Liver (tissue), 9 donors: Measurements from ENCODE around the gene RNF217. TPM values are rescaled to one million over a fixed set of nuclear protein-coding genes. Genes with fewer than 3 reads are reported as not detected.

Experiments
- DNase-seq: peaks from one replicate; pipeline ENCODE4 v3.0.0-alpha.2; 2017; ENCODE audit warnings: low spot score
- H3K27ac ChIP-seq, 2 donors: one replicate each; pipeline ENCODE4 v1.7.0; 2013; ENCODE audit warnings: inconsistent platforms in 2 of 2, low read length in 2 of 2, control low read depth in 1 of 2, low read depth in 1 of 2, mild to moderate bottlenecking in 1 of 2
- H3K27me3 ChIP-seq, 4 donors: one replicate each; pipeline versions ENCODE4 v1.6.1 to v1.7.0; 2013; ENCODE audit warnings: low read length in 3 of 4, inconsistent platforms in 1 of 4, mild to moderate bottlenecking in 1 of 4, moderate library complexity in 1 of 4; ENCODE audit not compliant: control insufficient read depth in 4 of 4, insufficient read depth in 4 of 4
- H3K36me3 ChIP-seq, 4 donors: one replicate each; pipeline versions ENCODE4 v1.6.1 to v1.7.0; 2013; ENCODE audit warnings: low read length in 3 of 4, mild to moderate bottlenecking in 3 of 4, low read depth in 1 of 4, moderate library complexity in 1 of 4; ENCODE audit not compliant: control insufficient read depth in 4 of 4, insufficient read depth in 3 of 4
- H3K4me1 ChIP-seq, 4 donors: one replicate each; pipeline versions ENCODE4 v1.6.1 to v1.7.0; 2013; ENCODE audit warnings: low read length in 3 of 4, mild to moderate bottlenecking in 3 of 4, moderate library complexity in 1 of 4; ENCODE audit not compliant: control insufficient read depth in 4 of 4, insufficient read depth in 4 of 4
- H3K4me3 ChIP-seq, 3 donors: one replicate each; pipeline versions ENCODE4 v1.6.1 to v1.7.0; 2013; ENCODE audit warnings: low read length in 3 of 3, control low read depth in 1 of 3, low read depth in 1 of 3, mild to moderate bottlenecking in 1 of 3
- H3K9ac ChIP-seq, 2 donors: one replicate each; pipeline ENCODE4 v1.7.0; 2013; ENCODE audit warnings: low read length in 2 of 2, mild to moderate bottlenecking in 2 of 2, moderate library complexity in 2 of 2, control low read depth in 1 of 2, low read depth in 1 of 2
- H3K9me3 ChIP-seq, 4 donors: one replicate each; pipeline versions ENCODE4 v1.6.1 to v1.7.0; 2013; ENCODE audit warnings: low read length in 3 of 4; ENCODE audit not compliant: control insufficient read depth in 4 of 4
- CTCF ChIP-seq: fragments of 150-350 bp; IDR thresholded peaks from 2 replicates; pipeline ENCODE4 v1.5.1; 2017; ENCODE audit warnings: improper control_type of control experiment, low read depth, low read length; ENCODE audit not compliant: missing input control
- EGR1 ChIP-seq, 2 donors: IDR thresholded peaks; 2 replicates each; pipeline ENCODE4 v1.6.1; 2016 to 2018; ENCODE audit warnings: antibody characterized with exemption in 2 of 2, low read depth in 2 of 2
- FOXA1 ChIP-seq: IDR thresholded peaks from 2 replicates; pipeline ENCODE4 v1.6.1; 2016; ENCODE audit warnings: antibody characterized with exemption
- FOXA2 ChIP-seq: IDR thresholded peaks from 2 replicates; pipeline ENCODE4 v1.6.1; 2016; ENCODE audit warnings: antibody characterized with exemption
- GABPA ChIP-seq, 2 donors: IDR thresholded peaks in 1 of 2; conservative IDR thresholded peaks in 1 of 2; 2 replicates each; pipeline ENCODE4 v1.6.1; 2016; ENCODE audit warnings: antibody characterized with exemption in 2 of 2, mild to moderate bottlenecking in 1 of 2, moderate library complexity in 1 of 2
- HNF4G ChIP-seq: IDR thresholded peaks from 2 replicates; pipeline ENCODE4 v1.6.1; 2016; ENCODE audit warnings: antibody characterized with exemption
- JUND ChIP-seq, 2 donors: IDR thresholded peaks; 2 replicates each; pipeline ENCODE4 v1.6.1; 2016; ENCODE audit warnings: antibody characterized with exemption in 2 of 2
- MAX ChIP-seq: IDR thresholded peaks from 2 replicates; pipeline ENCODE4 v1.6.1; 2016; ENCODE audit warnings: antibody characterized with exemption
- NR2F2 ChIP-seq: IDR thresholded peaks from 2 replicates; pipeline ENCODE4 v1.6.1; 2016; ENCODE audit warnings: antibody characterized with exemption
- RAD21 ChIP-seq, 2 donors: IDR thresholded peaks; 2 replicates each; pipeline ENCODE4 v1.6.1; 2016; ENCODE audit warnings: antibody characterized with exemption in 2 of 2, mild to moderate bottlenecking in 2 of 2
- REST ChIP-seq: IDR thresholded peaks from 2 replicates; pipeline ENCODE4 v1.6.1; 2016; ENCODE audit warnings: antibody characterized with exemption, mild to moderate bottlenecking
- RXRA ChIP-seq, 2 donors: IDR thresholded peaks; 2 replicates each; pipeline ENCODE4 v1.6.1; 2017 to 2018; ENCODE audit warnings: antibody characterized with exemption in 2 of 2, mild to moderate bottlenecking in 1 of 2
- SP1 ChIP-seq: IDR thresholded peaks from 2 replicates; pipeline ENCODE4 v1.6.1; 2018; ENCODE audit warnings: antibody characterized with exemption, mild to moderate bottlenecking
- TAF1 ChIP-seq: conservative IDR thresholded peaks from 2 replicates; pipeline ENCODE4 v1.6.1; 2016; ENCODE audit warnings: antibody characterized with exemption, mild to moderate bottlenecking
- YY1 ChIP-seq: IDR thresholded peaks from 2 replicates; pipeline ENCODE4 v1.6.1; 2016; ENCODE audit warnings: antibody characterized with exemption, mild to moderate bottlenecking
- ZBTB33 ChIP-seq: IDR thresholded peaks from 2 replicates; pipeline ENCODE4 v1.6.1; 2016; ENCODE audit warnings: antibody characterized with exemption
- WGBS: extraction: QIAGEN DNeasy Blood & Tissue Kit; methylation state at CpG from one replicate; pipeline ENCODE4 v1.1.7; 2013; 5-methylcytosine and 5-hydroxymethylcytosine counted together
- polyA plus RNA-seq, 2 donors: library from polyadenylated mRNA; stranded (reverse) in 1 of 2; unstranded in 1 of 2; fragments of 200-250 nt in 1 of 2; fragments of >200 nt in 1 of 2; fragmentation: Nextera tagmentation in 1 of 2; extraction: Ambion mirVana in 1 of 2; gene quantifications; one replicate each; pipeline versions ENCODE4 v1.2.1 to v1.2.3, GENCODE V29; 2013 to 2015
- total RNA-seq, 2 donors: library from RNA; depleted of rRNA; stranded (reverse); fragments of >200 nt; gene quantifications; one replicate each; pipeline ENCODE4 v1.2.3, GENCODE V29; 2014
- TF ChIP-seq, protein P1 (sequence below): IDR thresholded peaks from 2 replicates; pipeline ENCODE4 v1.6.1; 2016; ENCODE audit warnings: antibody characterized with exemption
- donor health status: healthy.
- donor health status: healthy.
- donor health status: healthy.
- donor health status: healthy.
- donor health status: healthy.

Gene RNF217
- total and polyA plus RNA-seq, 4 donors = 2.3 to 18.3 (median 4.1) TPM

DNA sequence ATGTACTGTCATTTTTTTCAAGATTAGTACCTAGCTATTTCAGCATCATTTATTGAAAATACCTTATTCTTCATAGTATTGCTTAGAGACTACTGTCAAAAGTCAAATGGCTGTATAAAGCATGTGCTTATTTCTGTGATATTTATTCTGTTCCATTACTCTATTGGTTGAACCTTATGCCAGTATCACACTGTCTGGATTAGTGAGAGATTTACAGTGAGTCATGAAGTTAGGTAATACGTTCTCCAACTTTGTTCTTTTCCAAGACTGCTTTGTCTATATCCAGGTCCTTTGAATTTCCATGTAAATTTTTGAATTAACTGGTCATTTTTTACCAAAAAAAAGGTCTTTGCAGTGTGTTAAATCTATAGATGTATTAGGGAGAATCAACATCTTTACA lies 18.6 kb upstream of the RNF217 start:
- WGBS = 93% methylated on average over 1 of the region's 1 CpG
- Histone ChIP-seq H3K36me3 (no peaks in the 10 kb centered on the region), H3K9me3 (no peaks in the 10 kb centered on the region), H3K4me1 (no peaks in the 10 kb centered on the region), H3K27ac (no peak overlapping the region), H3K27me3 (no peaks in the 10 kb centered on the region), H3K9ac (no peak overlapping the region), H3K4me3 (no peak overlapping the region)
- no peak for DNase-seq
- no peak for TF ChIP-seq HNF4G
- TF ChIP-seq REST = no peak
- no peak for TF ChIP-seq GABPA (IDR thresholded peaks at IDR 0.05 in 1 of 2, conservative IDR thresholded peaks at IDR 0.05 in 1 of 2)
- TF ChIP-seq CTCF = no peak
- TF ChIP-seq ZBTB33 = no peak
- TF ChIP-seq NR2F2 = no peak
- TF ChIP-seq EGR1 (IDR thresholded peaks at IDR 0.05; ENCODE audit: low read depth in 2 of 2) = no peak
- TF ChIP-seq SP1 = no peak
- TF ChIP-seq JUND (IDR thresholded peaks at IDR 0.05) = no peak

- Histone ChIP-seq H3K9me3 (no peaks in the 10 kb centered on the region), H3K27me3 (no peaks in the 10 kb centered on the region), H3K4me1 (no peaks in the 10 kb centered on the region), H3K36me3 (no peaks in the 10 kb centered on the region), H3K9ac (no peak overlapping the region), H3K27ac (no peak overlapping the region), H3K4me3 (no peak overlapping the region)
- WGBS = 83% methylated on average over 2 of the region's 2 CpGs
- DNase-seq = no peak
- TF ChIP-seq, protein P1, sequence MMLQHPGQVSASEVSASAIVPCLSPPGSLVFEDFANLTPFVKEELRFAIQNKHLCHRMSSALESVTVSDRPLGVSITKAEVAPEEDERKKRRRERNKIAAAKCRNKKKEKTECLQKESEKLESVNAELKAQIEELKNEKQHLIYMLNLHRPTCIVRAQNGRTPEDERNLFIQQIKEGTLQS = no peak
- TF ChIP-seq NR2F2 (no peak), GABPA (IDR thresholded peaks at IDR 0.05 in 1 of 2, conservative IDR thresholded peaks at IDR 0.05 in 1 of 2) (no peak), RXRA (IDR thresholded peaks at IDR 0.05) (no peak), RAD21 (IDR thresholded peaks at IDR 0.05) (no peak), SP1 (no peak), REST (no peak), YY1 (no peak), TAF1 (no peak), FOXA2 (no peak), FOXA1 (no peak), MAX (no peak)
Observed at GRCh38 chr6:124947971-124948451, 14.2 kb upstream of the RNF217 start.
